HG03159 (cell line): ENCODE data around the gene MICU2.
"Not testable (repeated sequence)": the region's sequence is repeated elsewhere in the genome, so short reads cannot be mapped to it uniquely, and the experiment has no call there.

Experiments used
- ATAC-seq: cut with Tn5 transposase; IDR thresholded peaks from one replicate; pipeline ENCODE4 v1.9.1; 2021; ENCODE audit warnings: mild to moderate bottlenecking, moderate library complexity; ENCODE audit not compliant: unreplicated experiment

MICU2 gene

DNA sequence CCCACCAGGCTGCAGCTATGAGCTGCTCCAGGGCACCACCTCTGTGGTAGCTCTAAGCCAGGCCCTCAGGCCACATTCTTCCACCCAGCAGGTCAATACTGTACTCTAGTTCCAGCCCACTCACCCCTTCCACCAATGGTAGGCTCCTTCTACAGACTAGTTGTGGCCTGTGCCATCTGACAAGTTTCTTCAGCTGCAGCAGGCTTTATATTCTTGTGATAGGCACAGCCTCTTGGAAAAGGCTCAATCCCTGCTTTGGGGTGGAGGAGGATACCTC, 8.5 kb downstream of the MICU2 start:
- ATAC-seq = peak; percentile 52

DNA sequence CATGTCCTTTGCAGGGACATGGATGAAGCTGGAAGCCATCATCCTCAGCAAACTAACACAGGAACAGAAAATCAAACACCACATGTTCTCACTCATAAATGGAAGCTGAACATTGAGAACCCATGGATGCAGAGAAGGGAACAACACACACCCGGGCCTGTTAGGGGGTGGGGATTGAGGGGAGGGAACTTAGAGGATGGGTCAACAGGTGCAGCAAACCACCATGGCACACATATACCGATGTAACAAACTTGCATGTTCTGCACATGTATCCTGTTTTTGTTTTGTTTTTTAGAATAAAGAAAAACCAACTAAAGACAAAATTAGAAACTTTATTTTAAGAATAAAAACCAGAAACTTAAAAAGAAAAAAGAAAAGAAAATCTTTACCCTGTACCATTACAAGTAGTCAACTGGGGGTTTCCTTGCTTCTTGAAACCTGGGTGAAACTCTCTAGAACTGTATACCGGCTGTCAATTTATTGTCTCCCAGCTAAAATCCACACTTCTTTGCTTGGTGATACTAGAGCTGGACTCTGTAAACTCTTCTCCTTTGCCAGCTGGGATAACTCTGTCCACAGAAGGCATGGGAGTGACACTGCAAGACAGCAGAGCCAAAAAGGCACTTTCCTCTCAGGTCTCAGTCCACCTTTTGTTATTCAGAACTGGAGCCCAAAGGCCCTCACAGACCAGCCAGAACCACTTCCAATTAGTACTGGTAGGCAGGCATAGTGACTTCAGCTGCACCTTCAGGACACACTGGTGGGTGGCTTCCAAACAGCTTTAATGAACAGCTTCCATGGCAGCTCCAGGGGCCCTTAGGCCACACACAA, 9.0 kb downstream of the MICU2 start:
- peak; percentile 39 for ATAC-seq

DNA sequence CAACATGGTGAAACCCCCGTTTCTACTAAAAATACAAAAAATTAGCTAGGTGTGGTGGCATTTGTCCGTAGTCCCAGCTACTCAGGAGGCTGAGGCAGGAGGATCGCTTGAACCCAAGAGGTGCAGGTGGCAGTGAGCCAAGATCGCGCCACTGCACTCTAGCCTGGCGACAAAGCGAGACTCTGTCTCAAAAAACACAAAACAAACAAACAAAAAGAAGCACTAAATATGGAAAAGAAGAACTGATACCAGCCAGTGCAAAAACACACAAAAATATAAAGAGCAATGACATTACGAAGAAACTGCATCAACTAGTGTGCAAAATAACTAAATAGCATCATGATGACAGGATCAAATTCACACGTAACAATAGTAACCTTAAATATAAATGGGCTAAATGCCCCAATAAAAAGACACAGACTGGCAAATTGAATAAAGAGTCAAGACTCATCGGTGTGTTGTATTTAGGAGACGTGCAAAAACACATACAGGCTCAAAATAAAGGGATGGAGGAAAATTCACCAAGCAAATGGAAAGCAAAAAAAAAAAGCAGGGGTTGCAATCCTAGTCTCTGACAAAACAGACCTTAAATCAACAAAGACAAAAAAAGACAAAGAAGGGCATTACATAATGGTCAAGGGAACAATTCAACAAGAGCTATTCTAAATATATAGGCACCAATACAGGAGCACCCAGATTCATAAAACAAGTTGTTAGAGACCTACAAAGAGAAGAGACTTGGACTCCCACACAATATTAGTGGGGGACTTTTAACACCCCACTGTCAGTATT, 13.1 kb downstream of the MICU2 start:
- not testable (repeated sequence) for ATAC-seq

DNA sequence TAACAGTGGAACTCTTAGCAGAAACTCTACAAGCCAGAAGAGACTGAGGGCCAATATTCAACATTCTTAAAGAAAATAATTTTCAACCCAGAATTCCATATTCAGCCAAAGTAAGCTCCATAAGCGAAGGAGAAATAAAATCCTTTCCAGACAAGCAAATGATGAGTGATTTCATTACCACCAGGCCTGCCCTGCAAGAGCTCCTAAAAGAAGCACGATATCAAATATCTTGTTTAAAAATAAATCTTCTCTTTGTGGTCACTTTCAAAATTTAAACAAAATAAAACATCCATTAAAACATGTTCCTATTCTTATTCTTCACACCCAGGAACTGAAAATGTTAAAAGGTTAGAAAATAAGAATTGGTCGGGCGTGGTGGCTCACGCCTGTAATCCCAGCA, 13.7 kb downstream of the MICU2 start:
- ATAC-seq = no peak

DNA sequence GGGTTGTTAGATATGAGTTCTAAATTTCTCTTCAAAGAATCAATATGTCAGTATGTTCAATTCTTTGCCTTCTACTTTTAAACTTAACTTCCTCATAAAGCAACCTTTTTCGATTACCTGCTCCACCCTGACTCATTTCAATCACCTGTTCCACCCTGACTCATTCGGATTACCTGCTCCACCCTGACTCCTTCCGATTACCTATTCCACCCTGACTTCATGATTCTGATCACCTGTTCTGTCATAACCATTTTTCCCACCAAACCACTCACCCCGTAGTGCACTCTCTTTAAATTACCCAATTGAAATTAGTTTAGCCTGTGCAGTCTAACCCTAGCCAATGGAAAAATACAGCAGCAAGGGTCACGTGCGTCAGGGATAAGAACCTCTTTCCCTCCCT, 14.5 kb downstream of the MICU2 start:
- ATAC-seq = not testable (repeated sequence)

DNA sequence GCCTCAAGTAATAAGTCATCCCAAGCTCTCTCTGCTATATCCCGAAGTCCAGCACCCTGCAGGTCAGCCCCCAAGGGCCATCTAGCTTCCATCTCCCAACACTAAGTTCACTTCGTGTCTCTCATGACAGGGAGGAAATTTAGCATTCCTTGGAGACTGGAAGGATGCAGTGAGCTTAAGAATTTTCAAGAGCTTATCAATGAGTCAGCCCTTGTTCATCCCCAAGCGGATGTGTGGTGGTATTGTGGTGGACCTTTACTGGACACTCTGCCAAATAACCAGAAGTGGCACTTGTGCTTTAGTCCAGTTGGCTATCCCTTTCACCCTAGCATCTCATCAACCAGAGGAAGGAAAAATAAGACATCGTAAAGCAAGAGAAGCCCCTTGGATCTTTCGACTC, 15.6 kb downstream of the MICU2 start:
- not testable (repeated sequence) for ATAC-seq

DNA sequence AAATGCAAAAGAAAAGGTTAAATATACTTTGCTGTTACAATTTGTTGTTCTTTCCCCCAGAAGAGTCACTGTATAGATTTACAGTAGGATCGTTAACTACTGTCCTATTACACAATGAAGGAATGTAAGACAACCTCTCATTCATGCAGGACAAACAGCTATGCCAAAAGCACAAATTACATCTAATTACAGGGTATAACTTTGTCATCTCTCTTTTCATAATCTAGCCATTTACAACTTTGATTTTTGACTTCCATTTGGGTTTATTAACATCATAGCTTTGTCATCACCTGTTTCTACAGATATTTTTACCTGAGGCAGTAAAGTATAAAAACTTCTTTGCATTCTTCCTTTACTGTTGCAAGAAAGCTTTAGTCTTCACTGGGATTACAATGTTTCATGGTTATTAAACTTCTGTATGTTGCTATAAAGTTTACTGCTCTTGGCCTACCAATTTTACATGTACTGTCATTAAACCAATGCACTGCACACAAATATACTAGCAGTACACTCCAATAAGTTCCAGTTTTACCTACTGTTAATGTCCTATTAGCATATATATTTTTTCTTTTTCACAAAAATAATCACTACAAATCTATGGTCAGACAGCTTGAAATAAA, 18.9 kb downstream of the MICU2 start:
- no peak for ATAC-seq

DNA sequence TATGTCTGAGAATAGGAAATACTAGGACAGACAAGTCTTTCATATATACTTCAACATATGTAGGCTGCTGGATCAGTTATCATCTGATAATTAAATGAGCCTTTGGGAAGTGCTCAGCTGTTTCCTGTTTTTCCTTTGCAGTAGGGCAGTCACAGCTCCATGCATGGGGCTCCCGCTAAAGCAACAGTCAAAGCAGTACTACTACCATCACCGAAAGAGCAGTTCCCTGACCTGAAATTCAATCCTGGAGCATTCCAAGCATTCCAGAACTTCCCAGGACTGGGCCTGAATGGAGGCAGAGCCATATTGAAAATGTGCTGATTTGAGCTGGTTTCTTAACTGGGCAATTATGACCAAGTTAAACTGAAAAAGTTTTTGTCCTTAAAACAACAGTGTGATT, 20.5 kb downstream of the MICU2 start:
- ATAC-seq = no peak

DNA sequence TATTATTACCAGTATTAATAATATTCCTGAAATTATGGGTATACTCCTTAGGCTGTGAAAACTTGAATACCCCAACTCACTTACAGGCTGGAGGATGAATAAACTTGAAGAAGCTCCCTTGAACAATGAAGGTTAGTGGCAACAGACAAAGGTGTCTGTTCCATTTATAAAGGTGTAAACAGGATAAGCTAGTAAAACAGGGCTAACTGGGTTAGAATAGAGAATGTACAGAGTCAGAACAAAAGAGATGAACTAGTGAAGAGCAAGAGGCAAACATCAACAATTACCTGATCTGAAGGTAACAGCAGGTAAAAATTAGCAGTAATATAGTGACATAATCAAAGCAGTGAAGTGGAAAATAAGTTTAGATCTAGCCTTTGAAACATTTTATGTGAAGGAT, 23.2 kb downstream of the MICU2 start:
- no peak for ATAC-seq

DNA sequence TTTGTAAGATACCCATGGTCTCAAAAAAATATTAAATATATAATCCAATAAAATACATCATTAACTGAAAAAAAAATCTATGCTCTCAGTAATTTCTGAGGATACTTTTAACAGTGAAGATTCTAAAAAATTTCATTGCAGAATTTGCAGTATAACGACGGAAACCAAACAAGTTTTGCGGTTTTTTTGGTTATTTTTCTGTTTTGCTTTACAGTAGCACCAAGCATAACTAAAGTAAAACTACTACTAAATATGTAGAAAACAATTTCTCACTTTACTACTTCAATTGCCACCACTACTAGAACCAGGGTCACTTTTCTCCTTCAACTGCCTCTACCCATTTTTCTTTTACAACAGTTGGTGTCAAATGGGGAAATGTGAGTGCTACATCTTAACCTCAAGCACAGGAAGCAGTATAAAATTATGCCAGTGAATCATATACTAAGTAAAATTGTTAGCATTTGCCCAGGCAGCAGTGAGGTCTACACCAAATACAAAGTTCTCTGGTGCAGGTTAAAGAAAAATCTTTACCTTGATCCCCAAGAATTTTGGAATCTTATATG, 24.1 kb downstream of the MICU2 start:
- peak; percentile 60 for ATAC-seq

DNA sequence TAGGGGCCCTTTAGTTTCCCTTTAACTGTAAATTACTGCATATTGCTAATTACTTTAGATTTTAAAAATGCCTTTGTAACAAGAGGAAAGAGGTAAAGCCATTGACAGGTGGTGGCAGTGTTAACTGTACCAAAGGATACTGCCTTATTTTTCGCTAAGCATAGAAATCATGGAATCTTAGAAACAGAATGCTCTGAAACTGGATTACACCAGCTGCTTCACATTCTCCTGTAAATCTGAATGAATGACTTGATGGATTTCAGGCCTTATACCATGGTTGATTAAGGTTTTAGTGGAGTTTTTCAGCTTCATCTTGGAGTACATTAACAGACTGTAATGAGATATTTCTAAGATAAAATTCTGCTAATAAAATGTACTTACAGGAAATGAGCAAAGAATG, 25.2 kb downstream of the MICU2 start:
- no peak for ATAC-seq

DNA sequence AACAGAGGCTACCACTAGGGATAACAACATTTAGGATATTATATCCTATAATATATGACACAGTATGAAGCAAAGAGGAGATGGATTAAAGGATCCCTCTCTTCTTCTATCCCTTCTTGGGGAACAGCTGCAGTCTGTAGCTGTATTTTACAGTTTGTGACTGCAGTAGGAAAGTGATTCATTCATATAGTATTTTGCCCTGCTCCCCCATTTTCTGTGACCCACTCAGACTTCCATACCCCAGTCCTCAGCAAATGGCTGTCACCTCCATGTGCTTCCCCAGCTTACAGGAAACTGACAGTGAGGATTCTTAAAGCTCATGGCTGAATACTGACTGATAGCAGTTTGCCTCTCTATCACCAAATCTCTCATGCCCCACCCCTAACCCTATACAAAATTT, 27.5 kb downstream of the MICU2 start:
- ATAC-seq = no peak

DNA sequence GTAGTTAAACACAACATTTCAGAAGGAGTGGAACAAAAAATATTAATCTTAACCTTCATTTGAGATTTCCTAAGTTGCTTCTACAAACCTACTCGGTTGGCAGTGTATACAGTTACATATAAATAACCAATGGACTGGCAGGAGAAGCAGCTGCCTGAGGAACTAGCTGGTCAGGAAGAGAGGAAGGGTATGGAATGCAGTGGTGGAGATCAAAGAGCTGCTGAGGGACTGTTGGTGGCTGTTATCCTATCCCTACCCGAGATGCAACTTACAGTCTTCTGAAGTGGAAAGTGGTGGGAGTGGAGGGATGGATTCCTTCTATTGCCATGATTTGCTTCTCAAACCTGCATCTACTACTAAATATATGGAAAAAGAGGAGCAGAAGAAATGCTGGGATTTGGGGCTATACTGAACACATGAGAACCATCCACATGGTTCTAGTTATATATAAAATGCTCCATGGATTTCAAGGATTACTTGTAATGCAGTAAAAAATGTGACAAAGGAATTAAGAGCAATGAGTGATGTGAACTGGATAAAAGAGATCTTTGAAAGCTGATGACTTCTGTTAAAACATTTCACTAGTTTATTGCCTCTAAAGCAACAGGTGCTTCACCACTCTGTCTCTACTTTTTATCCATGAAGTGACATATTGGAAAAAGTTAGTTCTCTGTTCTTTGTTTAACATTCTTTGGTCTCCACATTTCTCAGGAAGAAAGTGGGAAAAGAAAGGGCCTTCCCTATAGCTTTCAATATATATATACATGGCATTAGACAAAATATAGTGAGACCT, 29.9 kb downstream of the MICU2 start:
- ATAC-seq = no peak

DNA sequence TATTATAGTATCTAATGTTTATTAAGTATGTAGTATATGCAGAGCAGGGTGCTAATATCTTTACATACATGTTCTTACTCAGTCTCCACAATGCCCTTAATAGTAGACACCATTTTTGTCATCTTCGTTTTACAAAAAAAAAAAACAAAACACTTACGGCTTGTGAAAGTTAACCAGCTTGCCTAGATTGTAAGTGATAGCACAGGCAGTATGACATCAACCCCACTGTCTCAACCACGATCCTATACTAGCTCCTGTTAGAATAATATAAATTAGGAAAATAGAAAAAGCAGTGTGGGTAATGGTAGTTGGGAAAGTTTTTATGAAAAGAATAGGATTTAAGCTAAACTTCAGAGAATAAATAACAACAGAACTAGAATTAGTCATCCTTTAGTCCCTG, 34.3 kb downstream of the MICU2 start:
- ATAC-seq = no peak

DNA sequence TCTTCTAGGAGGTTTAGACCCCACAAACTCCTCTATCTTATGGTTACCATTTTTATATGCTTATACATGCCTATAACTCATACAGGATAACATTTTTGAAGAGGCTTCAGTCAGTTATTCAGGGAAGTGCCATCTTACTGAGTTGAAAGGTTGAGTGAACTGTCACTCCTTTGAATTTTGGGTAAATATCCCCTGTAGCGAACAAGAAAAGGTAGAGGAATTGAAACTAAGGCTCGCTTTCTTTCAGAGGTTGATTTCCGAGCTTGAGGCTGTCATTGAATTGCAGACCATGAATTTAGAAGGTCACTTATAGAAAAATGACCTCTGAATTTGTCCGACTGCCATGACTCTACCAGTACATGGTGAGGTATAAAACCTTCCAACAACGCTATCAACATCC, 35.1 kb downstream of the MICU2 start:
- ATAC-seq = no peak

DNA sequence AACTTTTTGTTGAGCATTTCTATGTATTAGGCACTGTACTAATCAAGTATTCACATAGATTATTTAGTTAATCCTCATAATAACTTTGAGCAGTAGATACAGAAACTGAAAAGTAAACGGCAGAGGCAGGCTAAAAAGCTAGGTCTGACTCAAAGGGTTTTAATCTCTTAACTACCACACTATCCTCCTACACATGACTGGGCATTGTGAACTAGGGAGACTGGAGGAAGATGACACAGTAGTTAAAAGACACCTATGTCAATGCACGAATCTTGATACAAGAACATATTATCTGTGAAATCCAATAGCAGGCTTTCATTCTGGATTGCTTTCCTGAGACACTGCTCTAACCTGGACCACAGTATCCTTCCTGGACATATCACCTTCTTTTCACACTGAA, 36.3 kb downstream of the MICU2 start:
- no peak for ATAC-seq

DNA sequence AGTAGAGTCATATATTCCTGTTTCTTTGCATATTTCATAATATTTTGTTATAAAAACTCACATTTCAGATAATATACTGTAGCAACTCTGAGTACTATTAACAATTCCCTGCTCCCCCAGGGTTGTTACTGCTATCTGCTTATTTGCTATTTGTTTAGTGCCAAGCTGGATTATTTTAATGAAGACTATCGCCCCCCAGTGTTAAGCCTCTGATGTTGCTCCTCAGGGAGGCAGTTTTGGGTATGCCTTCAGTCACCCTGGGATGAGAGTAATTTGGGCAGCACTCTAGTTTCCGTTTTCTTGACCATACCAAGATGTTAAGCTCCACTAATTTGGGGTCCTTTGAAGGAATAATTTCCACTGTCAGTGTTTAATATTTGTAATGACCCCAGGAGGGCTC, 46.0 kb downstream of the MICU2 start:
- ATAC-seq = no peak

DNA sequence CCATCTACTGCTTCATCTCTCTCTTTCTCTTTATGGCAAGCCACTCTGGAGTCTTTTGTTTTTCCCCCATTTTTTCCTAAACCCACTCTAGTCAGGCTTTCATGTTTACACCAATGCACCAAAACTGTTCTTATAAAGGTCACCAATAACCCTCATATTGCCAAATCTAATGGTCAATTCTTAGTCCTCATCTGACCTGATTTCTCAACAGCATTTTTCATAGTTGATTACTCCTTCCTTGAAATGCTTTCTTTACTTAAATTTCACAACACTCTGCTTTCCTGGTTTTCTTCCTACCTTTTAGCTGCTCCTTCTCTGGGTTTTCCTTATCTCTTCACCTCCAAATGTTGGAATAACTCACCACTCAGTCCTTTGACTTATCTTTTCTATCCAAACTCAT, 47.9 kb downstream of the MICU2 start:
- no peak for ATAC-seq

DNA sequence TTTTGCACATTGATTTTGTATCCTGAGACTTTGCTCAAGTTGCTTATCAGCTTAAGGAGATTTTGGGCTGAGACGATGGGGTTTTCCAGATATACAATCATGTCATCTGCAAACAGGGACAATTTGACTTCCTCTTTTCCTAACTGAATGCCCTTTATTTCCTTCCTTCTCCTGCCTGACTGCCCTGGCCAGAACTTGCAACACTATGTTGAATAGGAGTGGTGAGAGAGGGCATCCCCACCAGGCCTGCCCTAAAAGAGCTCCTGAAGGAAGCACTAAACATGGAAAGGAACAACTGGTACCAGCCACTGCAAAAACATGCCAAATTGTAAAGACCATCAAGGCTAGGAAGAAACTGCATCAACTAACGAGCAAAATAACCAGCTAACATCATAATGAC, 50.7 kb downstream of the MICU2 start:
- ATAC-seq = not testable (repeated sequence)

DNA sequence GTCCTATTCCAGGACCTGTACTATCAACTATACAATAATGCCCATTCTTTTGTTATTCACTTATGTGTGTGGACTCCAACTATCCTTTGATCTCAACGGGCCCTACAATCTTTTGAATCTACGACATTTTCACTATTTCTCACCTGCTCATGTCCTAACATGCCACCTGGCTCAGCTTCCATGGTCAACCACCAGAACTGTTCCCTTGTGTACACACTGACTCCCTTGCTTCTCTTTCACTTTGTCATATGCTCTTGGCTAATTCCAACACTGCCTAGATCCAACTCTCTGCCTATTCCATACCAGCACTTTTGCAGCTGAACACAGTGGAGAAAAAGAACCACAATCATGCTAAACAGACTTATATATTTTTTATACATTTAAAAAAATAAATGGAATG, 53.1 kb downstream of the MICU2 start:
- ATAC-seq = no peak

DNA sequence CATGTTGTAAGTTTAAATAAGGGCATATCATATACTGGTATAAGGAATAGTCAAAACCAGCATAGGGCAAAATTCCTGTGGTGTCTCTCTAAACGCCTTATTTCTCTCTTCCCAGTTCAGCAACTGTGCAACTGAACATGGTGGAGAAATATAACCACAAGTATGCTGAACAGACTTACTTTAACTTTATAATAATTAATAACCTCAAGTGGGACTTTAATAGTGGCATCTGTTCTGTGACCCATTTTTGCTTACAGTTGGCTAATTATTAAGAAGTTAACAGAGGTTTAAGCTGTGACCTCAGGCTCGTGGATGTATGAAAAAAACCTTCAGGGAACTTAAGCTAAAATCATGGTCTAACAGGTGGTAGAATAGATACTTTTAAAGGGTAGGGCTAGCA, 54.3 kb downstream of the MICU2 start:
- ATAC-seq = no peak
